Kidney (tissue), 14 donors: ENCODE data around the gene DNASE1L1. TPM values are rescaled to one million over a fixed set of nuclear protein-coding genes. Genes with fewer than 3 reads are reported as not detected.
A peak's percentile ranks its signal among the peaks of the same experiment; 100 is the strongest.

Experiments
- DNase-seq, 5 donors: peaks; one replicate each; pipeline ENCODE4 v3.0.0-alpha.2; 2013 to 2020
- FAIRE-seq: peaks from 2 replicates; lab custom pipeline; 2012; peaks lifted over from hg19 to GRCh38; lab: Jason Lieb, UNC
- H3K27ac ChIP-seq, 2 donors: one replicate each; pipeline ENCODE4 v1.7.0; 2013; ENCODE audit warnings: low read depth in 2 of 2, low read length in 2 of 2, inconsistent platforms in 1 of 2
- H3K27me3 ChIP-seq: one replicate; pipeline ENCODE4 v1.7.1; 2013; ENCODE audit warnings: low read length, inconsistent platforms; ENCODE audit not compliant: control insufficient read depth, insufficient read depth
- H3K36me3 ChIP-seq, 3 donors: one replicate each; pipeline versions ENCODE4 v1.7.0 to v1.7.1; 2013; ENCODE audit warnings: low read length in 3 of 3, control low read depth in 1 of 3, inconsistent platforms in 1 of 3; ENCODE audit not compliant: insufficient read depth in 3 of 3, control insufficient read depth in 2 of 3
- H3K4me1 ChIP-seq, 3 donors: one replicate each; pipeline versions ENCODE4 v1.7.0 to v1.7.1; 2013; ENCODE audit warnings: low read length in 3 of 3, inconsistent platforms in 1 of 3, low read depth in 1 of 3; ENCODE audit not compliant: control insufficient read depth in 2 of 3, insufficient read depth in 2 of 3
- H3K4me3 ChIP-seq, 3 donors: one replicate each; pipeline versions ENCODE4 v1.7.0 to v1.8.1; 2013; ENCODE audit warnings: low read length in 3 of 3, control low read depth in 1 of 3, inconsistent platforms in 1 of 3
- H3K9ac ChIP-seq, 3 donors: one replicate each; pipeline versions ENCODE4 v1.7.0 to v1.7.1; 2013; ENCODE audit warnings: low read length in 3 of 3, control low read depth in 1 of 3, inconsistent platforms in 1 of 3
- H3K9me3 ChIP-seq, 3 donors: one replicate each; pipeline versions ENCODE4 v1.7.0 to v1.7.1; 2013; ENCODE audit warnings: low read length in 3 of 3, control low read depth in 1 of 3, inconsistent platforms in 1 of 3; ENCODE audit not compliant: control insufficient read depth in 2 of 3, insufficient read depth in 1 of 3
- intact Hi-C: fragments of 100-400 bp; cut with DNase I; formaldehyde crosslinking; loops from one replicate; pipeline ENCODE4 v1.11.1; 2022
- polyA plus RNA-seq: library from polyadenylated mRNA; stranded (reverse); fragments of 350-450 nt; fragmentation: Illumina TruSeq; extraction: RNeasy Lipid Tissue Mini Kit (QIAGEN cat#74804); gene quantifications from one replicate; pipeline ENCODE4 v1.2.3, GENCODE V29; 2014; ENCODE audit warnings: low read depth, low replicate concordance; ENCODE audit not compliant: insufficient read depth
- total RNA-seq: library from RNA; stranded (reverse); fragmentation: NEBNext Ultra II Directional; extraction: Animal tissue kit (Norgen Biotek cat#: 25700); gene quantifications from one replicate; pipeline ENCODE4 v1.2.1, GENCODE V29; 2021
- TF ChIP-seq, protein P1 (sequence below): IDR thresholded peaks from 3 replicates; pipeline ENCODE4 v1.5.1; 2012; ENCODE audit warnings: mild to moderate bottlenecking, moderate library complexity, borderline replicate concordance; ENCODE audit not compliant: insufficient read depth; ENCODE audit errors: extremely low read depth
- donor health status: control.
- donor health status: control.
- donor health status: control.
- donor health status: control.
- donor health status: control.
- donor health status: DM: yes; HTN: yes; CAD: no.
- donor health status: Normal renal cell carcinoma (clear cell type).

DNASE1L1 gene
- total and polyA plus RNA-seq, 2 donors from 2014 or later, result 28.0 to 33.8 TPM

DNA sequence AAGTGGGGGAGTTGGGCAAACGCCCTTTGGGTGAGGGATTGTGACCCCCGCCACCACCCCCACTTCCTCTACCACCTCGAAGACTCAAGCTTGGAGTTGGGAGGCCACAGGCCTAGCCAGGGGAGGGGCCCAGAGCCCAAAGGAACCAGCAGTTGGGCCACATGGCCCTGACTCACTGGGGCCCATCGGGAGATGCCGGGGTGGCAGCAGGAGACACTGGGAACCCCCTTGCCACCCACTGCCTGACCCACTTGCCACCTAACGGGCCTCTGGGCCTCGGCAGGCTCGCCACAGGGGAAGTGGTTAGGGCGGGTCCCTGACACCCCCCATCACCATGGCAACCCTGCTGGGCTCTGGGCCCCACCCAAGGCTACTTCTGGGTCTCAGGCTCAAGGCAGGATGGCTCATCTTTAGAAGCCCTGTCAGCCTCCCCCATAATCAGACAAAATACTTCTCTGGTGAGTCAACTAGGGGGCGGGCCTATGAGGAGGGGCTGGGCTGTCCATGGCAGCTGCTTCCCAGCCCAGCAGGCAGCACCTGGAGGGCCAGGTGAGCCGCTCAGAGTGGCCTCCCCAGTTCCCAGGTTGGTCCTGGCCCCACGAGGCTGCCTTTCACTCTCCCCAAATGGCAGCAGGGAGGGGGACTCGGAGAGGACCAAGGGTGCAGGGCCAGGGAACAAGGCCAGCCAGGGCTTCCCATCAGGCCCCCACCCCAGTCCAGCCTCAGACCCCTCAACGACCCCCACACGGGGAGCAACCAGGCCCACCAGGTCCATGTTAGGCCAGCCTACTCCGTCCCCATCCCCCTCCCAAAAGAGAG lies 40.2 kb downstream of the DNASE1L1 start:
- H3K4me1 ChIP-seq, result peaks cover 0 to 8% (median 0%) of the 10 kb centered on the region in 3 donors
- no peaks in the 10 kb centered on the region for H3K9me3 ChIP-seq
- H3K27ac ChIP-seq, result peak overlapping the region; percentile 93 to 94
- intact Hi-C loops, result no loop called here
- FAIRE-seq (no peak), DNase-seq (peak; percentile 44 to 95 (median 72))
- peaks cover 0 to 8% (median 1%) of the 10 kb centered on the region in 3 donors for H3K36me3 ChIP-seq
- peak overlapping the region in 2 of 3 donors; percentile 18 to 80 for H3K9ac ChIP-seq
- no peaks in the 10 kb centered on the region for H3K27me3 ChIP-seq
- TF ChIP-seq, protein P1, sequence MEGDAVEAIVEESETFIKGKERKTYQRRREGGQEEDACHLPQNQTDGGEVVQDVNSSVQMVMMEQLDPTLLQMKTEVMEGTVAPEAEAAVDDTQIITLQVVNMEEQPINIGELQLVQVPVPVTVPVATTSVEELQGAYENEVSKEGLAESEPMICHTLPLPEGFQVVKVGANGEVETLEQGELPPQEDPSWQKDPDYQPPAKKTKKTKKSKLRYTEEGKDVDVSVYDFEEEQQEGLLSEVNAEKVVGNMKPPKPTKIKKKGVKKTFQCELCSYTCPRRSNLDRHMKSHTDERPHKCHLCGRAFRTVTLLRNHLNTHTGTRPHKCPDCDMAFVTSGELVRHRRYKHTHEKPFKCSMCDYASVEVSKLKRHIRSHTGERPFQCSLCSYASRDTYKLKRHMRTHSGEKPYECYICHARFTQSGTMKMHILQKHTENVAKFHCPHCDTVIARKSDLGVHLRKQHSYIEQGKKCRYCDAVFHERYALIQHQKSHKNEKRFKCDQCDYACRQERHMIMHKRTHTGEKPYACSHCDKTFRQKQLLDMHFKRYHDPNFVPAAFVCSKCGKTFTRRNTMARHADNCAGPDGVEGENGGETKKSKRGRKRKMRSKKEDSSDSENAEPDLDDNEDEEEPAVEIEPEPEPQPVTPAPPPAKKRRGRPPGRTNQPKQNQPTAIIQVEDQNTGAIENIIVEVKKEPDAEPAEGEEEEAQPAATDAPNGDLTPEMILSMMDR, result no peak
- H3K4me3 ChIP-seq, result peak overlapping the region in 2 of 3 donors; percentile 41 to 59

- peaks cover 0 to 9% (median 2%) of the 10 kb centered on the region in 3 donors for H3K36me3 ChIP-seq
- peak overlapping the region; percentile 3 to 93 for H3K27ac ChIP-seq
- H3K9me3 ChIP-seq, result no peaks in the 10 kb centered on the region
- peaks cover 0 to 4% (median 0%) of the 10 kb centered on the region in 3 donors for H3K4me1 ChIP-seq
- intact Hi-C loops, result no loop called here
- TF ChIP-seq, protein P1, result no peak
- no peaks in the 10 kb centered on the region for H3K27me3 ChIP-seq
- peak overlapping the region in 1 of 3 donors; percentile 19 for H3K9ac ChIP-seq
- no peak for DNase-seq
- no peak for FAIRE-seq
- H3K4me3 ChIP-seq, result no peak overlapping the region
These were observed 41.4 kb downstream of the DNASE1L1 start for GRCh38 chrX:154367474-154368308.

GRCh38 chrX:154366666-154367055 lies 42.4 kb downstream of the DNASE1L1 start:
- Histone ChIP-seq H3K36me3 (peaks cover 2 to 20% (median 3%) of the 10 kb centered on the region in 3 donors), H3K9me3 (no peaks in the 10 kb centered on the region), H3K27me3 (no peaks in the 10 kb centered on the region), H3K4me3 (no peak overlapping the region), H3K9ac (no peak overlapping the region), H3K27ac (no peak overlapping the region), H3K4me1 (peaks cover 0 to 4% (median 0%) of the 10 kb centered on the region in 3 donors)
- no peak for DNase-seq
- intact Hi-C loops, result no loop called here
- TF ChIP-seq, protein P1, result no peak
- FAIRE-seq, result no peak
